Smooth muscle cell (in vitro differentiated cells): ENCODE data around the gene VTI1B. TPM values are rescaled to one million over a fixed set of nuclear protein-coding genes. Genes with fewer than 3 reads are reported as not detected.
"Not testable (repeated sequence)": the region's sequence is repeated elsewhere in the genome, so short reads cannot be mapped to it uniquely, and the experiment has no call there.

Source experiments
- DNase-seq: peaks from one replicate; lab custom pipeline; 2025; ENCODE audit not compliant: unreplicated experiment; lab: John Stamatoyannopoulos, UW
- H2AFZ ChIP-seq: fragments of 200-600 bp; sonication (generic); 2 replicates; pipeline ENCODE4 v1.6.0; 2016; ENCODE audit warnings: antibody characterized with exemption, low read depth, mild to moderate bottlenecking
- H3F3A ChIP-seq: fragments of 200-600 bp; sonication (generic); 2 replicates; pipeline ENCODE4 v1.6.0; 2017; ENCODE audit warnings: antibody characterized with exemption, low read depth
- H3K27ac ChIP-seq: fragments of 200-600 bp; sonication (generic); 2 replicates; pipeline ENCODE4 v1.5.1; 2016; ENCODE audit warnings: low read depth, mild to moderate bottlenecking
- H3K27me3 ChIP-seq: fragments of 200-600 bp; sonication (generic); 2 replicates; pipeline ENCODE4 v1.6.1; 2016; ENCODE audit warnings: low read depth, mild to moderate bottlenecking
- H3K36me3 ChIP-seq: fragments of 200-600 bp; sonication (generic); 2 replicates; pipeline ENCODE4 v1.5.1; 2016; ENCODE audit warnings: low read depth
- H3K4me1 ChIP-seq: fragments of 200-600 bp; sonication (generic); 2 replicates; pipeline ENCODE4 v1.5.1; 2016; ENCODE audit warnings: low read depth
- H3K4me2 ChIP-seq: fragments of 200-600 bp; sonication (generic); 2 replicates; pipeline ENCODE4 v1.6.0; 2016; ENCODE audit warnings: mild to moderate bottlenecking
- H3K4me3 ChIP-seq: fragments of 200-600 bp; sonication (generic); 2 replicates; pipeline ENCODE4 v1.5.1; 2016; ENCODE audit warnings: mild to moderate bottlenecking
- H3K79me2 ChIP-seq: fragments of 200-600 bp; sonication (generic); 2 replicates; pipeline ENCODE4 v1.6.0; 2016; ENCODE audit warnings: low read depth, mild to moderate bottlenecking
- H3K9ac ChIP-seq: fragments of 200-600 bp; sonication (generic); 2 replicates; pipeline ENCODE4 v1.6.0; 2016; ENCODE audit warnings: low read depth
- H3K9me3 ChIP-seq: fragments of 200-600 bp; sonication (generic); replicated peaks from 2 replicates; pipeline ENCODE4 v1.5.1; 2016; ENCODE audit warnings: low read depth
- H4K20me1 ChIP-seq: fragments of 200-600 bp; sonication (generic); 2 replicates; pipeline ENCODE4 v1.6.0; 2016; ENCODE audit warnings: low read depth
- CTCF ChIP-seq: fragments of 200-600 bp; sonication (generic); IDR thresholded peaks from 2 replicates; pipeline ENCODE4 v1.5.1; 2017; ENCODE audit warnings: borderline replicate concordance, mild to moderate bottlenecking, antibody characterized with exemption; ENCODE audit not compliant: insufficient read depth, poor library complexity, severe bottlenecking
- WGBS: methylation state at CpG from one replicate; pipeline ENCODE4 v1.1.7; 2016; ENCODE audit warnings: low lambda C conversion rate; 5-methylcytosine and 5-hydroxymethylcytosine counted together
- polyA plus RNA-seq: library from polyadenylated mRNA; unstranded; fragments of >200 nt; fragmentation: Nextera tagmentation; extraction: Ambion mirVana; gene quantifications from 2 replicates; pipeline ENCODE4 v1.2.1, GENCODE V29; 2016
- total RNA-seq: library from RNA; depleted of rRNA; stranded (reverse); fragments of >200 nt; gene quantifications from 2 replicates; pipeline ENCODE4 v1.2.3, GENCODE V29; 2014

Gene VTI1B
- total and polyA plus RNA-seq, 2 experiments from 2014 or later = 33.0 to 106 TPM

DNA sequence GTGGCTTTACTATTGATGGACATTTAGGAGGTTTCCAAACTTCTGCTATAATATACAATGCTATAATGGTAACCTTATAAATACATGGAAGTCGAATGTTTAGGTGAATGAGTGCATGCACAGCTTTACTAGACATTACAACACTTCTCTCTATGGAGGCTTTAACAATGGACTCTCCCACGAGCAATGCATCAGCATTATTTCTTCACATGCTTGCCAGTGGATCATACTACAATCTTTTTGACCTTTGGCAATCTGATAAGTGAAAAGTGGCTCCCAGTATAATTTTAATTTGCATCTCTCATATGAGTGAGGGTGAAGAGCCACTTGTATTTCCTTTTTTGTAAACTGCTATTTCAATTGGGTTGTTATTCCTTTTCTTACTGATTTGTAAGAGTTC, 45.4 kb upstream of the VTI1B start:
- H2AFZ ChIP-seq = no peak overlapping the region
- H3K4me1 ChIP-seq = no peaks in the 10 kb centered on the region
- no peak overlapping the region for H3K9ac ChIP-seq
- no peak overlapping the region for H3K27ac ChIP-seq
- H3K27me3 ChIP-seq = peaks cover 11% of the 10 kb centered on the region
- no peaks in the 10 kb centered on the region for H3K9me3 ChIP-seq
- H4K20me1 ChIP-seq = no peaks in the 10 kb centered on the region
- H3K4me3 ChIP-seq = no peak overlapping the region
- H3K36me3 ChIP-seq = no peaks in the 10 kb centered on the region
- no peak for TF ChIP-seq CTCF
- no peaks in the 10 kb centered on the region for H3F3A ChIP-seq
- no peak overlapping the region for H3K4me2 ChIP-seq
- WGBS = 50% methylated on average over 2 of the region's 2 CpGs
- no peaks in the 10 kb centered on the region for H3K79me2 ChIP-seq
- no peak for DNase-seq

GRCh38 chr14:67719385-67719784, 45.0 kb upstream of the VTI1B start:
- H3K4me1 ChIP-seq, H3K9ac ChIP-seq, H3F3A ChIP-seq, H2AFZ ChIP-seq, H3K9me3 ChIP-seq, DNase-seq, H3K79me2 ChIP-seq, H4K20me1 ChIP-seq, H3K27ac ChIP-seq, H3K4me2 ChIP-seq, H3K36me3 ChIP-seq, H3K4me3 ChIP-seq: not testable (repeated sequence)
- peaks cover 11% of the 10 kb centered on the region for H3K27me3 ChIP-seq
- WGBS = 85% methylated on average over 3 of the region's 3 CpGs

DNA sequence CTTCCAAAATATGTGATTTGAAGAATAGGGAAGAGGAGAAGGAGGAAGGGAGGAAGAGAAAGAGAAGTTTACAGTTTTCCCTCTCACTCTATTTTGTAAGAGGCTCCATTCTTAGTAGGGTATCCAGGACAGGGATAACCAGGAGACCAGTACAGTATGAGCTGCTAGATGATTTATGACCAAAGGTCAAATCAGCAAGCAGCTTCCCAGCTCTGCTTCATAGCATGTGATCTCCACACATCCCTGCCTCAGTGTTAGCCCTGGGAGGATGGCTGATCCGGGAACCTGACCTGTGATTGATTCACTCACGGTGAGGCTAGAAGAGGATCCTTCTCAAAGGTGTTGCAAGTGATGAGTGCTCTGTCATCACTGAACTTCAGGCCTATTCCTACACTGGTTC, 43.8 kb upstream of the VTI1B start:
- Histone ChIP-seq H3K9ac (no peak overlapping the region), H3K9me3 (no peaks in the 10 kb centered on the region), H2AFZ (no peak overlapping the region), H3K27ac (no peak overlapping the region), H3K36me3 (no peaks in the 10 kb centered on the region), H4K20me1 (no peaks in the 10 kb centered on the region), H3K27me3 (peaks cover 6% of the 10 kb centered on the region), H3K4me1 (no peaks in the 10 kb centered on the region), H3F3A (no peaks in the 10 kb centered on the region), H3K4me3 (no peak overlapping the region), H3K4me2 (no peak overlapping the region), H3K79me2 (no peaks in the 10 kb centered on the region)
- TF ChIP-seq CTCF = no peak
- DNase-seq = no peak
- 86% methylated on average over 2 of the region's 2 CpGs for WGBS

- no peak for DNase-seq
- no peak overlapping the region for H3K9ac ChIP-seq
- no peaks in the 10 kb centered on the region for H3K9me3 ChIP-seq
- no peaks in the 10 kb centered on the region for H3F3A ChIP-seq
- no peaks in the 10 kb centered on the region for H4K20me1 ChIP-seq
- H3K4me1 ChIP-seq = no peaks in the 10 kb centered on the region
- no peak overlapping the region for H3K4me3 ChIP-seq
- H3K36me3 ChIP-seq = no peaks in the 10 kb centered on the region
- no peak for TF ChIP-seq CTCF
- H2AFZ ChIP-seq = no peak overlapping the region
- H3K27me3 ChIP-seq = peaks cover 6% of the 10 kb centered on the region
- H3K79me2 ChIP-seq = no peaks in the 10 kb centered on the region
- no peak overlapping the region for H3K4me2 ChIP-seq
- no peak overlapping the region for H3K27ac ChIP-seq
- WGBS = 92% methylated on average over 1 of the region's 1 CpG
Observed at GRCh38 chr14:67717048-67717447, 42.6 kb upstream of the VTI1B start.
